Stomach (tissue), 9 donors: Measurements from ENCODE around the gene TMEM242. TPM values are rescaled to one million over a fixed set of nuclear protein-coding genes. Genes with fewer than 3 reads are reported as not detected.
"Not testable (repeated sequence)": the region's sequence is repeated elsewhere in the genome, so short reads cannot be mapped to it uniquely, and the experiment has no call there.

Experiments used
- DNase-seq, 2 donors: peaks; one replicate each; pipeline versions ENCODE4 v3.0.0 to v3.0.0-alpha.2; 2013 to 2019
- H3K27ac ChIP-seq, 5 donors: fragments of 200-600 bp in 4 of 5; sonication (generic) in 4 of 5; one replicate each; pipeline ENCODE4 v1.5.1; 2013 to 2019; ENCODE audit warnings: mild to moderate bottlenecking in 1 of 5, moderate library complexity in 1 of 5
- H3K27me3 ChIP-seq, 3 donors: fragments of 200-600 bp; sonication (generic); one replicate each; pipeline ENCODE4 v1.5.1; 2017 to 2019; ENCODE audit warnings: mixed run types in 1 of 3
- H3K36me3 ChIP-seq, 4 donors: fragments of 200-600 bp; sonication (generic); 1 replicate in 3 of 4; 2 replicates in 1 of 4; pipeline ENCODE4 v1.5.1; 2016 to 2019
- H3K4me1 ChIP-seq, 4 donors: fragments of 200-600 bp; sonication (generic); one replicate each; pipeline ENCODE4 v1.5.1; 2016 to 2019
- H3K4me3 ChIP-seq, 4 donors: fragments of 200-600 bp; sonication (generic) in 3 of 4; one replicate each; pipeline ENCODE4 v1.5.1; 2016 to 2019; ENCODE audit warnings: mild to moderate bottlenecking in 1 of 4
- H3K9me3 ChIP-seq, 4 donors: fragments of 200-600 bp; sonication (generic); one replicate each; pipeline ENCODE4 v1.5.1; 2016 to 2019
- CTCF ChIP-seq, 7 experiments: fragments of 450-650 bp in 4 of 7; fragments of 200-600 bp in 3 of 7; sonication (generic) in 3 of 7; IDR thresholded peaks; one replicate each; pipeline ENCODE4 v1.5.1; 2016 to 2019; ENCODE audit warnings: antibody characterized with exemption in 7 of 7, control low read depth in 2 of 7, mild to moderate bottlenecking in 1 of 7
- EP300 ChIP-seq: sonication (generic); formaldehyde crosslinking; IDR thresholded peaks from one replicate; pipeline ENCODE4 v1.6.1; 2017; ENCODE audit warnings: antibody characterized with exemption
- POLR2A ChIP-seq, 4 donors: fragments of 450-650 bp; IDR thresholded peaks; one replicate each; pipeline ENCODE4 v1.6.1; 2016; ENCODE audit warnings: antibody characterized with exemption in 4 of 4, control low read depth in 2 of 4, mild to moderate bottlenecking in 1 of 4, moderate library complexity in 1 of 4
- POLR2AphosphoS5 ChIP-seq, 3 donors: sonication (generic); formaldehyde crosslinking; IDR thresholded peaks; one replicate each; pipeline ENCODE4 v1.6.1; 2016; ENCODE audit warnings: antibody characterized with exemption in 3 of 3
- WGBS, 5 donors: extraction: QIAGEN DNeasy Blood & Tissue Kit in 3 of 5; methylation state at CpG; one replicate each; pipeline versions ENCODE4 v1.1.5 to v1.1.7; 2013 to 2018; 5-methylcytosine and 5-hydroxymethylcytosine counted together
- intact Hi-C: fragments of 100-400 bp; cut with DNase I; formaldehyde crosslinking; loops from one replicate; pipeline ENCODE4 v1.15.1; 2023; ENCODE audit warnings: low total_unique reads
- polyA plus RNA-seq, 3 donors: library from polyadenylated mRNA; stranded (reverse); fragments of 200-250 nt; gene quantifications; one replicate each; pipeline ENCODE4 v1.2.3, GENCODE V29; 2013
- total RNA-seq, 5 donors: library from RNA; depleted of rRNA; stranded (reverse); fragments of >200 nt; gene quantifications; one replicate each; pipeline versions ENCODE4 v1.1.0 to v1.2.3, GENCODE V29; 2014 to 2016
- donor health status: healthy with polysubstance abuse.
- donor health status: Bipolar disorder and iron deficiency.
- donor health status: healthy.

The TMEM242 gene
- total and polyA plus RNA-seq, 8 donors = 0.87 to 13.8 (median 4.4) TPM; not detected in 1

GRCh38 chr6:157337751-157338150 is 14.4 kb upstream of the TMEM242 start:
- Histone ChIP-seq H3K4me3 (no peak overlapping the region), H3K27me3 (peaks cover 0 to 14% (median 0%) of the 10 kb centered on the region in 3 donors), H3K9me3 (no peaks in the 10 kb centered on the region), H3K4me1 (no peaks in the 10 kb centered on the region), H3K27ac (no peak overlapping the region), H3K36me3 (no peaks in the 10 kb centered on the region)
- TF ChIP-seq CTCF (IDR thresholded peaks at IDR 0.05) = no peak
- whole genome bisulfite sequencing, 5 donors = 65 to 85% (median 69%) methylated on average over 2 of the region's 2 CpGs
- no peak for DNase-seq
- intact Hi-C loops = no loop called here

GRCh38 chr6:157337276-157337675 is 14.0 kb upstream of the TMEM242 start:
- H3K4me1 ChIP-seq, intact Hi-C loops, DNase-seq, H3K36me3 ChIP-seq, H3K27ac ChIP-seq, H3K9me3 ChIP-seq, H3K4me3 ChIP-seq: not testable (repeated sequence)
- 76 to 85% (median 81%) methylated on average over 3 of the region's 3 CpGs for WGBS, 5 donors
- peaks cover 0 to 17% (median 0%) of the 10 kb centered on the region in 3 donors for H3K27me3 ChIP-seq

DNA sequence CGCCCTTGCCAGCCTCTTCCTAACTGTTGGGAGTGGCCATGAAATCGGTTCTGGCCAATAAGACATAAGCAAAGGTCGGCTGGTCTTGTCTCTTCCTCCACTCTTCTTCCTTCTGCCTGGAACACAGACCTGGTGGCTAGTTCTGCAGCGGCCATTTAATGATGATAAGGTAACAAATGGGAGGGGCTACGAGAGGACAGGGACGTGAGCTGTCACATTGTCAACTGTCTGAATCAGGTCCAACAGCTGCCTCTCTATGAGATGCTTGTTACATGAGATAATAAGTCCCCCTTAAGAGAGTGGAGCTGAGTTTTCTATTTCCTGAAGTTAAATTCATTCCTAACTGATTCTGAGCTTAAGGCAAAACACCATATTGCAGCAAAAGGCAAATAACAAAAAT is 12.5 kb upstream of the TMEM242 start:
- no peaks in the 10 kb centered on the region for H3K9me3 ChIP-seq
- intact Hi-C loops = no loop called here
- no peak for TF ChIP-seq POLR2AphosphoS5 (IDR thresholded peaks at IDR 0.05)
- no peak for TF ChIP-seq EP300
- no peak for TF ChIP-seq POLR2A (IDR thresholded peaks at IDR 0.05)
- no peak for TF ChIP-seq CTCF (IDR thresholded peaks at IDR 0.05)
- no peaks in the 10 kb centered on the region for H3K4me1 ChIP-seq
- H3K4me3 ChIP-seq = no peak overlapping the region
- WGBS, 5 donors = 43 to 58% (median 49%) methylated on average over 6 of the region's 6 CpGs
- H3K27me3 ChIP-seq = peaks cover 0 to 17% (median 0%) of the 10 kb centered on the region in 3 donors
- DNase-seq = no peak
- H3K27ac ChIP-seq = no peak overlapping the region
- no peaks in the 10 kb centered on the region for H3K36me3 ChIP-seq

DNA sequence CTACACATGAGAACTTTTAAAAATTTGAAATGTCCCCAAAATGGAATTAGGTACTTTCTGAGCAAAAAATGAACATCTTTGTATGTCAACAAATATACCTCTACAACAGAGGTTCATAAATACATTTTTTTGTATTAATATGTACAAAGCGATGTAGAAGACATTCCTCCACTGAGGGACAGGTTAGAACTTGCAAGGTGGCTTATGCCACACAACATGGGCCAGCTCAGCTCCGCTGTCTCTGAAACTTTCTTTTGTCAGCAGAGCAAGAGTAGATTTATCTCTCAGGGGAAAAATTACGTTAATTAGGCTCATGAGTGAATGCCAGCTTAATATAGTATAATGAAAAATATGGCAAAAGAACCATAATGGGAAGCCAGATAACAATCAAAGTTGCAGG is 10.6 kb upstream of the TMEM242 start:
- no peak overlapping the region for H3K27ac ChIP-seq
- H3K4me3 ChIP-seq = no peak overlapping the region
- H3K36me3 ChIP-seq = no peaks in the 10 kb centered on the region
- no peak for DNase-seq
- intact Hi-C loops = no loop called here
- H3K27me3 ChIP-seq = peaks cover 0 to 12% (median 0%) of the 10 kb centered on the region in 3 donors
- H3K9me3 ChIP-seq = no peaks in the 10 kb centered on the region
- WGBS, 5 donors = 82 to 87% (median 85%) methylated on average over 3 of the region's 3 CpGs
- no peak for TF ChIP-seq POLR2A (IDR thresholded peaks at IDR 0.05)
- no peaks in the 10 kb centered on the region for H3K4me1 ChIP-seq

GRCh38 chr6:157333537-157333936 is 10.2 kb upstream of the TMEM242 start:
- no peak overlapping the region for H3K27ac ChIP-seq
- H3K4me1 ChIP-seq = no peaks in the 10 kb centered on the region
- H3K36me3 ChIP-seq = no peaks in the 10 kb centered on the region
- no peaks in the 10 kb centered on the region for H3K9me3 ChIP-seq
- WGBS, 5 donors = 83 to 93% (median 87%) methylated on average over 4 of the region's 4 CpGs
- TF ChIP-seq POLR2AphosphoS5 (IDR thresholded peaks at IDR 0.05) (no peak), POLR2A (IDR thresholded peaks at IDR 0.05) (no peak), CTCF (IDR thresholded peaks at IDR 0.05) (no peak), EP300 (no peak)
- intact Hi-C loops = no loop called here
- DNase-seq = no peak
- H3K27me3 ChIP-seq = peaks cover 0 to 12% (median 0%) of the 10 kb centered on the region in 3 donors
- H3K4me3 ChIP-seq = no peak overlapping the region
